Mucosa of rectum (tissue), 2 donors: ENCODE measurements around the gene PIMREG.

Experiments
- H3K27ac ChIP-seq, 2 donors: one replicate each; pipeline ENCODE4 v1.7.0; 2013; ENCODE audit warnings: inconsistent platforms in 2 of 2, low read depth in 2 of 2, low read length in 2 of 2
- H3K27me3 ChIP-seq, 2 donors: one replicate each; pipeline ENCODE4 v1.7.0; 2013; ENCODE audit warnings: low read length in 2 of 2; ENCODE audit not compliant: control insufficient read depth in 2 of 2, insufficient read depth in 2 of 2
- H3K36me3 ChIP-seq, 2 donors: one replicate each; pipeline ENCODE4 v1.7.0; 2013; ENCODE audit warnings: low read length in 2 of 2; ENCODE audit not compliant: control insufficient read depth in 2 of 2, insufficient read depth in 2 of 2
- H3K4me1 ChIP-seq, 2 donors: one replicate each; pipeline ENCODE4 v1.7.0; 2013; ENCODE audit warnings: low read length in 2 of 2, mild to moderate bottlenecking in 1 of 2; ENCODE audit not compliant: control insufficient read depth in 2 of 2, insufficient read depth in 2 of 2
- H3K4me3 ChIP-seq, 2 donors: one replicate each; pipeline ENCODE4 v1.7.0; 2013; ENCODE audit warnings: low read length in 2 of 2
- H3K9ac ChIP-seq, 2 donors: one replicate each; pipeline ENCODE4 v1.7.0; 2013; ENCODE audit warnings: low read length in 2 of 2, low read depth in 1 of 2, mild to moderate bottlenecking in 1 of 2
- H3K9me3 ChIP-seq, 2 donors: one replicate each; pipeline ENCODE4 v1.7.0; 2013; ENCODE audit warnings: low read length in 2 of 2; ENCODE audit not compliant: control insufficient read depth in 2 of 2
- donor health status: healthy.
- donor health status: Normal muscosa, but diverticular disease.

Gene PIMREG

GRCh38 chr17:6452471-6453266, 8.4 kb downstream of the PIMREG start:
- Histone ChIP-seq H3K27me3 (no peaks in the 10 kb centered on the region), H3K27ac (no peak overlapping the region), H3K4me1 (peaks cover 6 to 19% of the 10 kb centered on the region in 2 donors), H3K4me3 (no peak overlapping the region), H3K9ac (no peak overlapping the region), H3K9me3 (no peaks in the 10 kb centered on the region), H3K36me3 (no peaks in the 10 kb centered on the region)

DNA sequence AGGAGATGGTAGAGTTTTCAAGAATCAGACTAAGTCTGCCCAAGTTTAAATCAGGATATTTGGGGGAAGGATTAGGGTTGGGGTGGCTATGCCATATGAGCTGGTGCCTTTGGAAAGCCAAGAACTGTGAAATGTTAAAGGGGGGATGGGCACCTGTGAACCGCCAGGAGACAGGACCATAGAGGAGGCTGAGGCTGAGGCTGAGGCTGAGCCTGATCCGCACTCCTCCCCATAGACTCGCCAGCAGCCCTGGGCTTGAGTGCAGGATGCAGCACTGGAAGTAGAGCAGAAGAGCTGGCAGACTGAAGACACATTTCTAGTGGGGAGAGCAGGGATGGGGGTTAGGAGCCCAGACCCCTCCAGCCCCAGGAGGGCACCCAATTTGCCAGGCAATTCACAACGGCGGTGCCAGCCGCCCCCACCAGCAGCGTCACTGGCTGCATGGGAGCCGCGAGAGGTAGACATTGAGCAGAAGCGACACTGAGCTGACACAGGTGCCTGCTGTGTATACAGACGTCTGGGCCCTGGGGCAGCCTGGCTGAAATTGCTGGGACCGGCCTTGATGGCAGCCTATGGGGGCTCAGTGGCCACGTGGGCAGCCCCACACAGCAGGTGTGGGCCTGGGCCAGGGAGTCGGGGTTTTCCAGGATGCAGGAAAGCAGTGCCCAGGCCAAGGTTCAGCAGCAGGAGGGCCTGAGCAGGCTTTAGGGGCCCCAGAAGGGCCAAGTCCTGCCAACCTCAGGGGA, 9.2 kb downstream of the PIMREG start:
- no peaks in the 10 kb centered on the region for H3K36me3 ChIP-seq
- peaks cover 12 to 27% of the 10 kb centered on the region in 2 donors for H3K4me1 ChIP-seq
- H3K9me3 ChIP-seq: no peaks in the 10 kb centered on the region
- H3K27ac ChIP-seq: no peak overlapping the region
- no peak overlapping the region for H3K9ac ChIP-seq
- no peak overlapping the region for H3K4me3 ChIP-seq
- H3K27me3 ChIP-seq: no peaks in the 10 kb centered on the region

- H3K27ac ChIP-seq: peak overlapping the region; percentile 43 to 52
- no peak overlapping the region for H3K4me3 ChIP-seq
- H3K27me3 ChIP-seq: no peaks in the 10 kb centered on the region
- H3K36me3 ChIP-seq: no peaks in the 10 kb centered on the region
- peaks cover 13 to 28% of the 10 kb centered on the region in 2 donors for H3K4me1 ChIP-seq
- H3K9me3 ChIP-seq: no peaks in the 10 kb centered on the region
- no peak overlapping the region for H3K9ac ChIP-seq
Observed at GRCh38 chr17:6454495-6455320, 10.5 kb downstream of the PIMREG start.

- H3K9ac ChIP-seq: no peak overlapping the region
- peak overlapping the region; percentile 43 to 52 for H3K27ac ChIP-seq
- H3K4me1 ChIP-seq: peaks cover 13 to 28% of the 10 kb centered on the region in 2 donors
- H3K36me3 ChIP-seq: no peaks in the 10 kb centered on the region
- H3K9me3 ChIP-seq: no peaks in the 10 kb centered on the region
- H3K27me3 ChIP-seq: no peaks in the 10 kb centered on the region
- peak overlapping the region in 1 of 2 donors; percentile 12 for H3K4me3 ChIP-seq
Observed at GRCh38 chr17:6455321-6455705, 11.1 kb downstream of the PIMREG start.

DNA sequence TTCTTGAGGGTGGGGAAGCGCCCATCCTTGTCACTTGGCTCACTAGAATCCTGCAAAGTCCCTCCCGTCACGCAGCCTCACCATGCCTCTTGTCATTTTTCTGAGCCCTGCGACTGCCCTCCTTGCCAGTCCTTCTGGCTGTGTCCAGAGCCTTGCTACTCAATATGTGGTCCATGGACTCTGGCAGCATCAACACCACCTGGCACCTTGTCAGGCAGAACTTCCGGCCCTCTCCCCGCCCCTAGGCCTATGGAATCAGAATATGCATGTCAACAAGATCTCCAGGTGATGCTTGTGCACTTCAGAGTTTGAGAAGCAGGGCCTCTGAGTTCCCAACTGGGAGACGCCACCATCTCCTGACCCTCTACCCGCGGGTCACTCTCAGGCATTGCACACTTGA, 12.1 kb downstream of the PIMREG start:
- Histone ChIP-seq H3K9ac (no peak overlapping the region), H3K27ac (peak overlapping the region; percentile 16 to 61), H3K4me3 (no peak overlapping the region), H3K4me1 (peaks cover 13 to 28% of the 10 kb centered on the region in 2 donors), H3K27me3 (no peaks in the 10 kb centered on the region), H3K9me3 (no peaks in the 10 kb centered on the region), H3K36me3 (no peaks in the 10 kb centered on the region)

DNA sequence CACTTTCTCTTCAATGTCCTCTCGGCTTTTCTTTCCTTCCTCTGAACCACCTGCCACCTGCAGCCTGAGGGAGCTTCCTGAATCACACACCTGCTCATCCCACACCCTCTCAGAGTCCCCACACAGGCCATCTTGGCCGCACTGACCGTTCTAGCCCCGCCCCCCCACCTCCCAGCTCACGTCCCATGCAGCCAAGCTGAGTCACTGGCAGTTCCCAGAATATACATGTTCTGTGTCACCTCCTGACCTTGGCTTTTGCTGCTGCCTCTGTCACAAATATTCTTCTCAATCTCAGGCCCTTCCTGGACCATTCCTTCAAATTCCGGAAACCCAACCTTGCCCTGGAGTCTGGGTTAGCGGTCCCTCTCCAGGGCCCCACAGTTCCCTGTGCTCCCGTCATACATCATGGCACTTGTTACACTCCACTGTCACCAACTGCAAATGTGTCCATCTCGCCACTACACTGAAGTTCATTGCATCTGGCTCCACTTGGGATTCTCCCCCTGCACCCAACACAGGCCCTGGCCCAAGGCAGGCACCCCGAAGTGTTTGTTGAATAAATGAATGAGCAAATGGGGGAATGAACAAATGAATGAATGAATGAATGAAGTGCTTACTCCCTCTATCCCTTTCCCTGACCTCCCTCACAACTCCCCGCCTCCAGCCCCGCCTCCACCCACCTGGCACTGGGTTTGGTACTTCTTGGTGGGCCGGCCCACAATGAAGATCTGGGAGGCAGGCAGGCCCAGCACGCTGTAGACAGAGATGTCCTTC, 12.8 kb downstream of the PIMREG start:
- H3K9me3 ChIP-seq: no peaks in the 10 kb centered on the region
- no peak overlapping the region for H3K9ac ChIP-seq
- H3K36me3 ChIP-seq: no peaks in the 10 kb centered on the region
- H3K27ac ChIP-seq: peak overlapping the region; percentile 32 to 61
- H3K27me3 ChIP-seq: no peaks in the 10 kb centered on the region
- peaks cover 13 to 28% of the 10 kb centered on the region in 2 donors for H3K4me1 ChIP-seq
- no peak overlapping the region for H3K4me3 ChIP-seq

DNA sequence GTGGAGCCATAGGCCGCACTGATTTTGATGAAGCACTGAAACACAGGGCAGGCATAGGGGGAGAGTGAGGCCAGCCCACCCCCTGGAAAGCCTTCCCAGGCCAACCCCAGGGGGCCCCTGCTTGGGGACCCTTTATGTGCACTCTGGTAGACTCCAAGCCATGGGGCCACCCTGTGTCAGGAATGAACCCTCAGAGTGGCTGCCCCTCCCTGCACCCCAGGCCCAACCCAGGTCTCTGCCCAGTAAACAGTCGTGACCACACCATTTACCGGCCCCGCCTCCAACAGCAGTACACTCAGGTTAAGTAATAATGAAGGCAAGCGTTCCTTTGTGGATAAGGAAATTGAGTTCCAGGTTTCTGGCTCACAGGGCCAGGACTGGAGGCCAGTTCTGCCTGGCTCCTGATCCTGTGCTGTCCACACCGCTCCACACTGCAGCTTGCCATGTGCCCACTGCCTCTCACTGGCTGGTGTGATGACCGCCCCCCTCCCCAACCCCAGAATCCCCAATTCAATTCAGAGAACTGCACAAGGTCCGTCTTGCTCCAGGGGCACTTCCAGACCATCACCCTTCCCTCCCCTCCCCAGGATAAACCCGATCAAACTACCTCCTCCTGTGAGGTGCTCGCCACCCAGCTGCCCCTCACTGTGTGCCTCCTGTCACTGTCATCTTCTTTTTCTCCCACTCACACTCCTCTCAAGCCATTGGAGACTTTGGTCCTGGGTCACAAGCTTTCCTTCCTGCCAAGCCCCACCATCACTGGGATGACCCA, 13.6 kb downstream of the PIMREG start:
- Histone ChIP-seq H3K9me3 (no peaks in the 10 kb centered on the region), H3K36me3 (no peaks in the 10 kb centered on the region), H3K4me1 (peaks cover 13 to 28% of the 10 kb centered on the region in 2 donors), H3K27ac (peak overlapping the region; percentile 61 to 65), H3K27me3 (no peaks in the 10 kb centered on the region), H3K4me3 (no peak overlapping the region), H3K9ac (peak overlapping the region in 1 of 2 donors; percentile 27)

DNA sequence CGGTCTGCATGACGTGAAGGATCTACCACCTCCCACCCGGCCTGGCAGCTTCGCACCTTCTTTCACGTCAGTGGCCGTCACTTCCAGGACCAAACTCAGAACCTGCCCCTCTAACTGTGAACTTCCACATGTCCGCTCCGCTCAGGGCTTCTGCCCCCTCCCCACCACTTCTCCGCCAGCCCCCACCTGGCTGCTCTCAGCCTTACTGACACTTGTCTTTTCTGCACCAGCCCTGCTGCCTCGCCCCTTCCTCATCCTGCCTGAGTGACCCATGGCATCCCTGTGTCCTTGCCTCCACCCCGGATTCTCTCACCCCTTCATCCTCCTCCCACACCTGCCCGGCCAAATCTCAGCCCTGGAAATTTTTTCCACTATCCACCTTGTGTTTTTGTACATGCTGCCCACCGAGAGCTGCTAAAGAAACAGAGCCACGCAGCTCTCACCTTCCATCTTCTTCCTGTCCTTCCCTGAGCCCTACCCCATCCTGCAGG, 14.2 kb downstream of the PIMREG start:
- Histone ChIP-seq H3K9me3 (no peaks in the 10 kb centered on the region), H3K4me1 (peaks cover 13 to 28% of the 10 kb centered on the region in 2 donors), H3K27me3 (no peaks in the 10 kb centered on the region), H3K9ac (peak overlapping the region in 1 of 2 donors; percentile 27), H3K4me3 (no peak overlapping the region), H3K36me3 (no peaks in the 10 kb centered on the region), H3K27ac (peak overlapping the region; percentile 61 to 65)
